ENCODE data around the gene ASB11. TPM values are rescaled to one million over a fixed set of nuclear protein-coding genes. Genes with fewer than 3 reads are reported as not detected.
A peak's percentile ranks its signal among the peaks of the same experiment; 100 is the strongest.

ASB11 gene, protein sequence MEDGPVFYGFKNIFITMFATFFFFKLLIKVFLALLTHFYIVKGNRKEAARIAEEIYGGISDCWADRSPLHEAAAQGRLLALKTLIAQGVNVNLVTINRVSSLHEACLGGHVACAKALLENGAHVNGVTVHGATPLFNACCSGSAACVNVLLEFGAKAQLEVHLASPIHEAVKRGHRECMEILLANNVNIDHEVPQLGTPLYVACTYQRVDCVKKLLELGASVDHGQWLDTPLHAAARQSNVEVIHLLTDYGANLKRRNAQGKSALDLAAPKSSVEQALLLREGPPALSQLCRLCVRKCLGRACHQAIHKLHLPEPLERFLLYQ
- polyA plus RNA-seq (2013, experiment 1 of 2): not detected
- not detected for polyA plus RNA-seq (2013, experiment 2 of 2)

DNA sequence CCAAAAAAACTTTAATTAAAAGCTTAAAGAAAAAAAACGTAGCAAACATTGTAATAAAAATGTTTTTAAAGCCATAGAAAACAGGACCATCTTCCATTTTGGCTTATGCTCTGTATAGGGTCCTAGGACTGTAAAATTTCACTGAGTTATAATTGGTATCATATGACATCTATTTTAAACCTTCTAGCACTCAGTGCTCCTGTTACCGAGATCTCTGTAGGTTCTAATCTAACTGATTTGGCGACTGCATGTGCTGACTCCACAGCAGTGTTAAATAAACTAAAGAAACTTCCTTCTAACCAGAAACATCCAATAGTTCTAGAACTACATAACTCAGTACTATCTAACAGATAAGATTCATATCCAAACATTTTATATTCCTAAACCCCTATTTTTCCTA lies at the start of gene ASB11:
TSS of gene ASB11 (minus strand) at position 132 of the 400 bp plus-strand sequence. CDS start at position 97, 35 bp downstream.
- H3K9me3 ChIP-seq (ENCODE audit: control insufficient read depth, low read length): no peaks in the 10 kb centered on the region
- no peaks in the 10 kb centered on the region for H3K4me1 ChIP-seq (ENCODE audit: control insufficient read depth, insufficient read depth, low read length, poor library complexity, severe bottlenecking)
- peaks cover 4% of the 10 kb centered on the region for H3K36me3 ChIP-seq (ENCODE audit: control insufficient read depth, insufficient read depth, low read length)
- H3K4me3 ChIP-seq (ENCODE audit: extremely low read depth, insufficient read depth, low read length, poor library complexity, severe bottlenecking): no peak within 1 kb of the TSS
- WGBS, 2 experiments (ENCODE audit: insufficient coverage in 2 of 2): 80 to 100% methylated on average over 1 to 2 of the region's 3 CpGs
- H3K27ac ChIP-seq (ENCODE audit: low read depth, low read length, severe bottlenecking): no peak within 1 kb of the TSS

DNA sequence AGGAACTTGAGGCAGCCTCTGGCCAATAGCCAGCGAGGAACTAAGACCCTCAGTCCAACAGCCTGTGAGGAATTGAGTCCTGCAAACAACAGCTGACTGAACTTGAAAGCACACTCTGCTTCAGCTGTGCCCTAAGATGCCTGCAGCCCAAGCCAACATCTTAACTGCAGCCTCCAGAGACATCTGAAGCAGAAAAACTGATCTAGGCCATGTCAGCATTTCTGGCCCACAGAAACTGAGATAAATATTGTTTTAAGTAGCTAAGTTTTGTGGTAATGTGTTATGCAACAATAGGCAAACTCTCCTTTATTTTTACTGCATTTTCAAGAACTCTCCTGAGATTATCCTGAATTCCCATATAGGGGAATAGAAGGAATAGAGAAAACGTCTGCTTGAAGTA lies 44.3 kb upstream of the ASB11 start:
- no peaks in the 10 kb centered on the region for H3K9me3 ChIP-seq (ENCODE audit: control insufficient read depth, low read length)
- H3K4me3 ChIP-seq (ENCODE audit: extremely low read depth, insufficient read depth, low read length, poor library complexity, severe bottlenecking): no peak overlapping the region
- no peaks in the 10 kb centered on the region for H3K36me3 ChIP-seq (ENCODE audit: control insufficient read depth, insufficient read depth, low read length)
- 80 to 100% methylated on average over 1 of the region's 2 CpGs for WGBS, 2 experiments (ENCODE audit: insufficient coverage in 2 of 2)
- H3K27ac ChIP-seq (ENCODE audit: low read depth, low read length, severe bottlenecking): no peak overlapping the region
- H3K4me1 ChIP-seq (ENCODE audit: control insufficient read depth, insufficient read depth, low read length, poor library complexity, severe bottlenecking): no peaks in the 10 kb centered on the region

DNA sequence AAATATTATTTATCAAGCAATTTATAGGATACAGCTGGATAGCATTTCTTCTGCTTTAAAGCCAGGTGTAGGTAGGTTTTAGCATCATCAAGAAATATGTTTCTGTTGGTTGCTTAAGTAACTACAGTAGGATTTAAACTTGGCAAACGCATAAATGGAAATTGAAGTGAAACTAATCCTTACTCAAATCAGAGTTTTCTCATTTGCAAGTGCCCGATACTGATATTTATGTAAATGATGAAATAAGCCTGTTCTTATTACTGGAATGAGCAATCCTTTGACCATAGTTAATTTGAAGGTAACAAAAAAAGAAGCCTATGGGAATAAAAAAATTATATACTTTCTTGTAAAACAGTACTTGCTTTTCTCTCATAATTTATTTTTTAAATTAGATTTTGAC lies 43.1 kb upstream of the ASB11 start:
- Histone ChIP-seq H3K36me3 (ENCODE audit: control insufficient read depth, insufficient read depth, low read length) (no peaks in the 10 kb centered on the region), H3K9me3 (ENCODE audit: control insufficient read depth, low read length) (no peaks in the 10 kb centered on the region), H3K27ac (ENCODE audit: low read depth, low read length, severe bottlenecking) (no peak overlapping the region), H3K4me3 (ENCODE audit: extremely low read depth, insufficient read depth, low read length, poor library complexity, severe bottlenecking) (no peak overlapping the region), H3K4me1 (ENCODE audit: control insufficient read depth, insufficient read depth, low read length, poor library complexity, severe bottlenecking) (no peaks in the 10 kb centered on the region)
- no CpG with 5 or more reads among the region's 2 CpGs for WGBS, 2 experiments (ENCODE audit: insufficient coverage in 2 of 2)

DNA sequence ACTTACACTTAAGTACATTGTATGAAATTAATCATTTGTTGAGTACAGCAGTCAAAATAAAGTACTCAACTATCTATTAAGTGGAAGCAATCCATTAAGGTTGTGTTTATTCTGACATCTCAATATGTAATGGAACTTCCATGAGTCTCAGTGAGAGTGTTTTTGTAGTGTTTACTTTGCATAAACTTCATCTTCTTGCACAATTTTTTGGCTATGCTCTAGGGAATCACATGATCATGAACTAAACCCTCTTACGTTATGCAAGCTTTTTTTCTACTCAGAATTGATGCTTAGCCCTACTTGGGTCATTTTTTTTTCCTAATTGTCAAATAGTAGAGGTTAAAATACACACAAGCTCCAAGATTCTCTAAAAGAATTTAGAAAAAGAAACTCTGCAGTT lies 41.0 kb upstream of the ASB11 start:
- H3K4me3 ChIP-seq (ENCODE audit: extremely low read depth, insufficient read depth, low read length, poor library complexity, severe bottlenecking): no peak overlapping the region
- no peak overlapping the region for H3K27ac ChIP-seq (ENCODE audit: low read depth, low read length, severe bottlenecking)
- WGBS, 2 experiments (ENCODE audit: insufficient coverage in 2 of 2): no CpG with 5 or more reads among the region's 1 CpG
- no peaks in the 10 kb centered on the region for H3K9me3 ChIP-seq (ENCODE audit: control insufficient read depth, low read length)
- no peaks in the 10 kb centered on the region for H3K4me1 ChIP-seq (ENCODE audit: control insufficient read depth, insufficient read depth, low read length, poor library complexity, severe bottlenecking)
- H3K36me3 ChIP-seq (ENCODE audit: control insufficient read depth, insufficient read depth, low read length): no peaks in the 10 kb centered on the region

DNA sequence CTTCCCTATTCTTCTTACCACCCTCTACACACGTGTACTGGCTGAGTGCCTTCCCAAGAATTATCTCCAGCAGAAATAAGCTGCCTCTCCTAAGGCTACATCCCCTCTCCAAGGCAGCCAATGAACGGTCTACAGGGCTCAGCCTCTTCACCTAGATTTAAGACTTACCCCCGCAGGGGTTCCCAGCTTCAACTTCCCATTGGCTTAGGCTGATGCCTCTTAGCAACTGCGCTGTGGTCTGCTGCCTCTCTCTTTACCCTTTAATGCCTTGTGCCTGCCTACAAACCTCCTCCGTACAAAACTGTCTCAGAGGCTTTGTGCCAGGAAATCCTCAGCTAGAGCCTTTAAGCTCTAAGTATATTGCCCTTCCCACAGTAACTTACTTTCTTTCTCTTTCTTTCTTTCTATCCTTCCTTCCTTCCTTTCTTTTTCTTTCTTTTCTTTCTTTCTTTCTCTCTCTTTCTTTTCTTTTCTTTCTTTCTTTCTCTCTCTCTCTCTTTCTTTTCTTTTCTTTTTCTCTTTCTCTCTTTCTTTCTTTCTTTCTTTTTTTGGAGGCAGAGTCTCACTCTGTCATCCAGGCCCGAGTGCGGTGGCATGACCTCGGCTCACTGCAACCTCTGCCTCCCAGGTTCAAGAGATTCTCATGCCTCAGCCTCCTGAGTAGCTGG lies 35.0 kb upstream of the ASB11 start:
- 56 to 66% methylated on average over 1 to 5 of the region's 8 CpGs for WGBS, 2 experiments (ENCODE audit: insufficient coverage in 2 of 2)
- Histone ChIP-seq H3K9me3 (ENCODE audit: control insufficient read depth, low read length) (no peaks in the 10 kb centered on the region), H3K4me1 (ENCODE audit: control insufficient read depth, insufficient read depth, low read length, poor library complexity, severe bottlenecking) (no peaks in the 10 kb centered on the region), H3K36me3 (ENCODE audit: control insufficient read depth, insufficient read depth, low read length) (no peaks in the 10 kb centered on the region), H3K27ac (ENCODE audit: low read depth, low read length, severe bottlenecking) (no peak overlapping the region), H3K4me3 (ENCODE audit: extremely low read depth, insufficient read depth, low read length, poor library complexity, severe bottlenecking) (no peak overlapping the region)

DNA sequence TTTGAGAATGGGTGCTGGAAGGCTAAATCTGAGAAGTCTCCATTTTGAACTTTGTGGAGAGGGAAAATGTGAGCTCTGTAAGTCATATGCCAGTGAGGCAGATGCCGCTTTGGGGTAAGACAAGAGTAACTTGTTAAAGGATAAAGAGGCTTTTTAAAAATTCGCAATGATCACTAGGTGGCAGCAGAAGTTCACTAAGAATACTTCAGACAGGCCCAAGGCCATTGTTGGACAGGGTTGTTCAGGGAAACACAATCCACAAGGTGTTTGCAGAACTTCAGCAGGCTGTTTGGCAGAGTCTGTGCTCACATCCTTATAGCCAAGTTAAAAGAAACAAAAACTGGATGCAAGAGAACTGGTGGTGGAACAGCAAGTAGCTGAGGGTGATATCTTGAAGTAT lies 33.6 kb upstream of the ASB11 start:
- 38 to 40% methylated on average over 1 to 2 of the region's 2 CpGs for WGBS, 2 experiments (ENCODE audit: insufficient coverage in 2 of 2)
- no peaks in the 10 kb centered on the region for H3K4me1 ChIP-seq (ENCODE audit: control insufficient read depth, insufficient read depth, low read length, poor library complexity, severe bottlenecking)

DNA sequence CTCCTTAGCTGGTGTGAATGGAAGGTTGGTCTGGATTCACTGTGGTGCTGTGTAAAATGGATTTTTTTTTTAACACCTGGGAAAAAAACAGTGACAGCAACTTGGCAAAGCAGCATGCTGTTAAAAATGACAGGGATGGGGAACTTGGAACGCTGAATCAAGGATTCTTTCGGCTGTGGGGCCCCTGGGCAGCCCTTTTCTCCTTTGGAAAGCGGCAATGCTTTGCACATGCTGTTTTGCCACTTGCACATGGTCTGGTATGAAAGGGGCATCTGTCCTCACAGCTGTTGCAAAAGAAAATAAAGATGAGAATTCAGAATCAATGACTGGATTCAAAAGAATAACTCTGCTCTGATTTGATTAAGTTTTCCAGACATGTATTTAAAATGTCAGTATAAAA lies 30.5 kb upstream of the ASB11 start:
- Histone ChIP-seq H3K27ac (ENCODE audit: low read depth, low read length, severe bottlenecking) (no peak overlapping the region), H3K4me3 (ENCODE audit: extremely low read depth, insufficient read depth, low read length, poor library complexity, severe bottlenecking) (no peak overlapping the region), H3K9me3 (ENCODE audit: control insufficient read depth, low read length) (no peaks in the 10 kb centered on the region), H3K4me1 (ENCODE audit: control insufficient read depth, insufficient read depth, low read length, poor library complexity, severe bottlenecking) (no peaks in the 10 kb centered on the region), H3K36me3 (ENCODE audit: control insufficient read depth, insufficient read depth, low read length) (no peaks in the 10 kb centered on the region)
- WGBS, 2 experiments (ENCODE audit: insufficient coverage in 2 of 2): 81 to 83% methylated on average over 2 of the region's 3 CpGs

More for the DNA sequence above, 33.6 kb upstream of the ASB11 start:
- no peaks in the 10 kb centered on the region for H3K36me3 ChIP-seq (ENCODE audit: control insufficient read depth, insufficient read depth, low read length)
- no peak overlapping the region for H3K4me3 ChIP-seq (ENCODE audit: extremely low read depth, insufficient read depth, low read length, poor library complexity, severe bottlenecking)
- no peaks in the 10 kb centered on the region for H3K9me3 ChIP-seq (ENCODE audit: control insufficient read depth, low read length)
- no peak overlapping the region for H3K27ac ChIP-seq (ENCODE audit: low read depth, low read length, severe bottlenecking)

DNA sequence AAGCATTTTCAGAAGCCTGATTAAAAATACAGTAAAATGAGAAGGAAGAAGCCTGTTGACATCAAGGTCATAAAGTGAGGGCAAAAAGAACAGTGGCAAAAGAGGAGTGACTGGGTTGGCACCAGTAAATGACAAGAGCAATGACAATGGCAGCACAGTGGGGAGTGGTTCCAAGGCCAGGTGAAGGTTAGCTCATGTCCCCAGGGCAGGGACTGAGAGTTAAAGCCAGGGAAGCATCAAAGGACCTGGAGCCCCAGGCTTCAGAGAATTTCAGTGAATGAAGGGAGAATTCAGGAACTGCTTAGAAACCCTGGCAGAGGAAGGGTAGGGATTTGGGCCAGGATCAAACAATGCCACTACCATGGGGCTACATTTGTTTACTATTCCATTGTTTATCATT lies 28.7 kb upstream of the ASB11 start:
- Histone ChIP-seq H3K4me3 (ENCODE audit: extremely low read depth, insufficient read depth, low read length, poor library complexity, severe bottlenecking) (no peak overlapping the region), H3K27ac (ENCODE audit: low read depth, low read length, severe bottlenecking) (no peak overlapping the region), H3K4me1 (ENCODE audit: control insufficient read depth, insufficient read depth, low read length, poor library complexity, severe bottlenecking) (no peaks in the 10 kb centered on the region), H3K36me3 (ENCODE audit: control insufficient read depth, insufficient read depth, low read length) (no peaks in the 10 kb centered on the region), H3K9me3 (ENCODE audit: control insufficient read depth, low read length) (no peaks in the 10 kb centered on the region)

DNA sequence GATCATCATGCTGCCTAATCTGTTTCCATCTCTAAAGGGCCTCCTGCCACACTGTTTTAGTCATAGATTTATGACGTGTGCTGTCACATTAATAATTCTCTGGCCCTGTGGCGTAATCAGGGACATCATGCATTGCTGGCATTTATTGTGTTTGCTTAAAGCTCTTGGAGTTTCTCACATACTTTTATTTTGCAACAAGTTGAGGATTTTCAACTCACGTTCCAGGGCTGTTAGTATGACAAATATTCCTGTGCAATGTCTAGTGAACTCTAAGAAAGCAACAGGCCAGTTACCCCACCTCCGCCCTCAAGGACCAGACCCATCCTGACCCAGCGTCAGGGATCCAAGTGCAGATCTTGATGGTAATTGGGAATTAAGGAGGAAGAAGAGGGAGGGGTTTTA lies 27.6 kb upstream of the ASB11 start:
- no peak overlapping the region for H3K27ac ChIP-seq (ENCODE audit: low read depth, low read length, severe bottlenecking)
- no peaks in the 10 kb centered on the region for H3K4me1 ChIP-seq (ENCODE audit: control insufficient read depth, insufficient read depth, low read length, poor library complexity, severe bottlenecking)
- WGBS, 2 experiments (ENCODE audit: insufficient coverage in 2 of 2): 100% methylated on average over 1 of the region's 5 CpGs; no CpG with 5 or more reads in 1 of the 2 experiments
- no peak overlapping the region for H3K4me3 ChIP-seq (ENCODE audit: extremely low read depth, insufficient read depth, low read length, poor library complexity, severe bottlenecking)
- no peaks in the 10 kb centered on the region for H3K9me3 ChIP-seq (ENCODE audit: control insufficient read depth, low read length)
- no peaks in the 10 kb centered on the region for H3K36me3 ChIP-seq (ENCODE audit: control insufficient read depth, insufficient read depth, low read length)

DNA sequence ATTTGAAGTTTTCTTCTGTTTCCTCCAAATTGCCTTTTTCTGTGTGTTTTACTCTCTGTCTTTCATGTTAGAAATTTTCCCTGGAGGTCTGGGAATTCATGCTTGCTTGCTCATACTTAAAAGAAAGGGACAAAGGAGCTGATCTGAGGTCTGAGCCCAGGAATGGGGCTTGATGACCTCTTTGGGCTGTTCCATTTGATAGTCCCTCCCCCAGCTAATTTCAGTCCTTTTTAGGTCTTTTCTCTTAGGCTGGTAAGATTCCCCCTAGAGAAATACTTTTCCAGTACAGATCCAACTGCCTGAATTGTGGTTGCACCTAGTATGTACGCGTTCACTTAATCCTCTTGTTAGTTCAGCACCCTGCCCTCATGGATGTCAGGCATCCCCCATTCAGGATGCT lies 25.4 kb upstream of the ASB11 start:
- H3K4me3 ChIP-seq (ENCODE audit: extremely low read depth, insufficient read depth, low read length, poor library complexity, severe bottlenecking): no peak overlapping the region
- H3K4me1 ChIP-seq (ENCODE audit: control insufficient read depth, insufficient read depth, low read length, poor library complexity, severe bottlenecking): no peaks in the 10 kb centered on the region
- H3K9me3 ChIP-seq (ENCODE audit: control insufficient read depth, low read length): no peaks in the 10 kb centered on the region
- no peak overlapping the region for H3K27ac ChIP-seq (ENCODE audit: low read depth, low read length, severe bottlenecking)
- no peaks in the 10 kb centered on the region for H3K36me3 ChIP-seq (ENCODE audit: control insufficient read depth, insufficient read depth, low read length)
- WGBS, 2 experiments (ENCODE audit: insufficient coverage in 2 of 2): no CpG with 5 or more reads among the region's 2 CpGs

DNA sequence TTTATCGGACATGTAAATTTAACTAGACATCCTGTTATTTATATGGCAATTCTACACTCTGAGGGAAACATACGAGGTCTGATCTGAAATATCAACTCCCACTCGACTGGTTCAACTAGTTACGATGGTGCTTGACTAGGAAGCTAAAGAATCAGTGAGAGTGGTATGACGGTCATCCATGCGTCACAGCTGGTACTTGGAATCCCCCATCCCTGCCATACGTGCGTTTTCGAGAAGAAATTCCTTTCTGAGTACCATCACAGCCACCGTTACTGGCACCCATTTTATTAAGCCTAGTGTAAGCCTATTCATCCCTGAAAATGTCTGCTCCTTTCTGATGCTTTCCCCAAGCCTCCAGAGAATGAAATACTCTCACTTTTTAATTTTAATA lies 20.6 kb upstream of the ASB11 start:
- Histone ChIP-seq H3K4me3 (ENCODE audit: extremely low read depth, insufficient read depth, low read length, poor library complexity, severe bottlenecking) (peak overlapping the region; percentile 58), H3K4me1 (ENCODE audit: control insufficient read depth, insufficient read depth, low read length, poor library complexity, severe bottlenecking) (no peaks in the 10 kb centered on the region), H3K9me3 (ENCODE audit: control insufficient read depth, low read length) (no peaks in the 10 kb centered on the region), H3K27ac (ENCODE audit: low read depth, low read length, severe bottlenecking) (peak overlapping the region; percentile 72), H3K36me3 (ENCODE audit: control insufficient read depth, insufficient read depth, low read length) (peaks cover 15% of the 10 kb centered on the region)
- 0% methylated on average over 2 to 5 of the region's 10 CpGs for WGBS, 2 experiments (ENCODE audit: insufficient coverage in 2 of 2)
